GM19035 (cell line): ENCODE data around the gene KRT74.

ENCODE experiments used
- ATAC-seq: cut with Tn5 transposase; IDR thresholded peaks from one replicate; pipeline ENCODE4 v1.9.1; 2021; ENCODE audit not compliant: unreplicated experiment

KRT74 gene

DNA sequence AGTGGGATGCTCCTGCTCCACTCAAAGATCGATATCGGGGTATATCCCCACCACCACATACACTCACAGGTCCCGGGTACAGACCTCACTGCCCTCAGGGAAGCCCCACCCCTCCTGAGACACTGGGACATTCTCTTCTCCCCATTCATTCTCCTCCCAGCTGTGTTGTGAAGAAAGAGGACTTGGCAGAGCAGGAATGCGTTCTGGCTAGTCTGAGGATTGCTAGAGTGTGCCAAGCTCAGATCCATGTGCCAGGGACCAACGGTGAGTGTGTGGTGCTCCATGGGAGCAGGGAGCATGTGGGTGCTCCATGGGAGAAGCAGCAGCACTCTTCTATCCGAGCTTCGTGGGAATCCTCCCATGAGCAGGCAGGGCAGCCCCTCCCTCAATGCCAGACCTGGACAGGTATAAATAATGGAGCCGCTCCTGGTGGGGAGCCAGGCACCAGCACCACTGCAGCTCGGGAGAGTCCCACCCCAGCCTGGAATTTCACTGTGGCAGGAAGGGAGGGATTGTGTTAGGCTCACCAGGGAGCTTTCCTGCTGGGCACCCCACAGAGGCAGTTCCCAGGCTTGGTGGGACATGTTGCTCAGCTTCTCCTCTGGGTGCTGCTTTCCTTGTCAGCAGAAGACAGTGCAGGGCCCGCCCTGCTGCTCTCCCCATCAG is 51.2 kb downstream of the KRT74 start:
- ATAC-seq, result no peak

GRCh38 chr12:52521568-52522266 is 51.9 kb downstream of the KRT74 start:
- ATAC-seq, result no peak

GRCh38 chr12:52521175-52521567 is 52.5 kb downstream of the KRT74 start:
- ATAC-seq, result no peak

- no peak for ATAC-seq
Observed at GRCh38 chr12:52519826-52520662, 53.6 kb downstream of the KRT74 start, which contains the start of gene KRT5. KRT5 (minus strand) TSS chr12:52520394; CDS start chr12:52520296, 98 bp downstream.

- ATAC-seq, result no peak
Observed at GRCh38 chr12:52519387-52519703, 54.3 kb downstream of the KRT74 start.

- ATAC-seq, result no peak
Observed at GRCh38 chr12:52518574-52519386, 54.9 kb downstream of the KRT74 start.

- ATAC-seq, result no peak
Observed at GRCh38 chr12:52517888-52518287, 55.8 kb downstream of the KRT74 start.

DNA sequence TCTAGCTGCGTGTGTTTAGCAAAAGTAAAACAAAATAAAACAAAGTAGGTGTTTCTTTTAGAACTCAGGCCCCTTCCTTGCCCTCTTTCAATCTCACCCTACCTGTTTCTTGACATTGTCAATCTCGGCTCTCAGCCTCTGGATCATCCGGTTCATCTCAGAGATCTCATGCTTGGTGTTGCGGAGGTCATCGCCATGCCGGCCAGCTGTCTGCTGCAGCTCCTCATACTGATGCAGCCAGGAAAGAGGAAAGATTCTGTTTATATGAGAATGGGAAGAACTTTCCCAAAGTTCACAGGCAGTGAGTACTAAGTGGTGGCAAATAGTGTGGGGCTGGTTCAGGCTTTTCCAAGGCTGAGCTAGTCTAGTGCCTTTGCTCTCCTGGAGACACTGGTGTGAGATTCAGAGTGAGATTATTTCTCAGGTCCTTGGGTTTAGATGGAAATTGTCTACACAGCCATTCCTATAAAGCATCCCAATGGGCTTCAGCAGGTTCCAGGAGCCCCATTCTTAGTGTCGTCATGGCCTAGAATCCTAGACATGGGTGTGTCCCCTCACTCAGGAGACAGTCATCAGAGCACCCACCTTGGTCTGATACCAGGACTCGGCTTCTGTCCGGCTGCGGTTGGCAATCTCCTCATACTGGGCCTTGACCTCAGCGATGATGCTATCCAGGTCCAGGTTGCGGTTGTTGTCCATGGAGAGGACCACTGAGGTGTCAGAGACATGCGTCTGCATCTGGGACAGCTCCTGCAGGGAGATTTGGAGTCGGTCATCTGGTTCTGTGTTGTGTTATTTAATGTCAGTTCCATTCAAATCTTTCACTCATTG is 56.4 kb downstream of the KRT74 start:
- ATAC-seq, result no peak

- ATAC-seq, result no peak
Observed at GRCh38 chr12:52515927-52516831, 57.5 kb downstream of the KRT74 start.
